IPS DF 6.9 (cell line): ENCODE data around the gene RC3H2.
"Not testable (repeated sequence)": the region's sequence is repeated elsewhere in the genome, so short reads cannot be mapped to it uniquely, and the experiment has no call there.

Experiments used
- DNase-seq: peaks from one replicate; pipeline ENCODE4 v3.0.0-alpha.2; 2013; ENCODE audit warnings: low read depth, low spot score
- H3K27ac ChIP-seq: one replicate; pipeline ENCODE4 v1.5.1; 2013; ENCODE audit warnings: low read length, control low read depth
- H3K27me3 ChIP-seq: 2 replicates; pipeline ENCODE4 v1.6.1; 2013; ENCODE audit warnings: mild to moderate bottlenecking, low read length; ENCODE audit not compliant: control insufficient read depth, insufficient read depth
- H3K36me3 ChIP-seq: 2 replicates; pipeline ENCODE4 v1.6.1; 2013; ENCODE audit warnings: low read length; ENCODE audit not compliant: control insufficient read depth, insufficient read depth
- H3K4me1 ChIP-seq: 2 replicates; pipeline ENCODE4 v1.6.1; 2013; ENCODE audit warnings: low read length; ENCODE audit not compliant: control insufficient read depth, insufficient read depth
- H3K4me3 ChIP-seq: 2 replicates; pipeline ENCODE4 v1.5.1; 2013; ENCODE audit warnings: mild to moderate bottlenecking, low read length
- H3K9me3 ChIP-seq: 2 replicates; pipeline ENCODE4 v1.6.1; 2013; ENCODE audit warnings: low read length, inconsistent platforms; ENCODE audit not compliant: control insufficient read depth, insufficient read depth
- whole genome bisulfite sequencing: extraction: QIAGEN DNeasy Blood & Tissue Kit; methylation state at CpG from one replicate; pipeline ENCODE4 v1.1.7; 2013; ENCODE audit warnings: mixed read lengths, missing lambda C conversion rate; ENCODE audit not compliant: insufficient read length, insufficient coverage; 5-methylcytosine and 5-hydroxymethylcytosine counted together

Gene RC3H2

DNA sequence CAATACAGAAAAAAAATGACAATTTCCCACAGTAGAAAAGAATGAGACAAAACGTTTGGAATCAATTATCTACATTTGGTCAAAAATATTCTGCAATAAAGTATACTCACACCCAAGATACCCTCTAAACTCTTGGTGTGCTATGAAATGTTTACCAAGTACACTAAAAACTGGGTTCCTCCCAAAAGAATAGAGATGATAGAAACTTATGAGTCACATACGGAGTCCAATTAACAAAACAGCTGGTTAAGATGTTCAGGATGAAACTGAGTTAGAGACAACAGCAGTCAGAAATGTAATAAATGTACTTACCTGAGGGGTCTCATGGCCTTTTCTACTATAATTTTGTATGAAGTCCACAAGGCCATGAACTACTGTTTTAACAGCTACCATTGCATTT lies 25.7 kb downstream of the RC3H2 start:
- peaks cover 8% of the 10 kb centered on the region; the same call in 1 of the 2 replicates for H3K36me3 ChIP-seq
- no peaks in the 10 kb centered on the region for H3K9me3 ChIP-seq
- no peak overlapping the region for H3K27ac ChIP-seq
- no peak for DNase-seq
- H3K27me3 ChIP-seq, result no peaks in the 10 kb centered on the region
- H3K4me3 ChIP-seq, result no peak overlapping the region
- H3K4me1 ChIP-seq, result no peaks in the 10 kb centered on the region
- no CpG with 5 or more reads among the region's 2 CpGs for WGBS

DNA sequence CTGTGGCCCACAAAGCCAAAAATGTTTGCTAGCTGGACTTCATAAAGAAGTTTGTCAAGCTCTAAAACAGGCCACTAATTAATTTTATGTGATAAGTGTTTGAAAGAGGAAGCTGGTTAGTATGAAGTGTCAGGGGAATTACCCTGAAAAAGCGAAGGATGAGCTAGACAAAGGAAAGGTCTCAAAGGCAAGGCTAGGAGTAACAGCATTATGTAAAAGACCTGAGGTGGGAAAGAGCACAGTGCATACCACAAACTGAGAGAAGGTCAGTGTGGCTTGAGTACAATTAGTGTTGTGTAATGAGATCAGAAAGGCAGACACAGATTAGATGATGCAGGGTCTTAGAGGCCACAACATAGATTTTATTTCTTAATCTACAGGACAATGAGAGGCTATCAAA lies 29.6 kb downstream of the RC3H2 start:
- Histone ChIP-seq H3K27ac (no peak overlapping the region), H3K36me3 (peaks cover 7% of the 10 kb centered on the region; the same call in 1 of the 2 replicates), H3K9me3 (no peaks in the 10 kb centered on the region), H3K4me3 (no peak overlapping the region), H3K27me3 (no peaks in the 10 kb centered on the region), H3K4me1 (no peaks in the 10 kb centered on the region)
- no peak for DNase-seq
- WGBS, result no CpG with 5 or more reads among the region's 1 CpG

GRCh38 chr9:122867276-122867675 lies 37.9 kb downstream of the RC3H2 start:
- H3K27me3 ChIP-seq, DNase-seq, H3K4me3 ChIP-seq, H3K36me3 ChIP-seq, H3K27ac ChIP-seq, H3K4me1 ChIP-seq, H3K9me3 ChIP-seq: not testable (repeated sequence)
- WGBS, result no CpG with 5 or more reads among the region's 27 CpGs

GRCh38 chr9:122866079-122866478 lies 39.1 kb downstream of the RC3H2 start:
- Histone ChIP-seq H3K27ac (no peak overlapping the region), H3K4me1 (no peaks in the 10 kb centered on the region), H3K27me3 (no peaks in the 10 kb centered on the region), H3K36me3 (no peaks in the 10 kb centered on the region; the same call in 1 of the 2 replicates), H3K9me3 (no peaks in the 10 kb centered on the region), H3K4me3 (no peak overlapping the region)
- no CpG with 5 or more reads among the region's 5 CpGs for WGBS
- no peak for DNase-seq

DNA sequence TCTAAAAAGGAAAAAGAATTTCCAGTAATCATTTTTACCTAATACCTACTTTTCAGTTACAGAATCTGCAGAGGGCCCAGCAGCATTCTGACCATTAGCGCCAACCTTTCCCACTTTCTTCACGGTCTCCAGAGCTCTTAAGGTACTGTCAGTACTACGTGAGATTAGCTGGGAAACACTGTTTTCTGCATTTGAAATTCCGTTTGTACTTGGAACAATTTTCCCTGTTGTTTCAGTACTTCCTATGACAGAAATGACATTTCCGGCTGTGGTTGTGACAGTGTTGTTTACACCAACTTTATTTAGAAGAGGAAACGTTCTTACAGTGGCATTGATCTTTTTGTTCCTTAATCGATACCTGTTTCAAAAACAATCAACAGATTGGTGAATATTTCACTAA lies 39.9 kb downstream of the RC3H2 start:
- Histone ChIP-seq H3K36me3 (no peaks in the 10 kb centered on the region), H3K4me3 (no peak overlapping the region), H3K4me1 (no peaks in the 10 kb centered on the region), H3K27ac (no peak overlapping the region), H3K27me3 (no peaks in the 10 kb centered on the region), H3K9me3 (no peaks in the 10 kb centered on the region)
- no CpG with 5 or more reads among the region's 7 CpGs for WGBS
- no peak for DNase-seq

DNA sequence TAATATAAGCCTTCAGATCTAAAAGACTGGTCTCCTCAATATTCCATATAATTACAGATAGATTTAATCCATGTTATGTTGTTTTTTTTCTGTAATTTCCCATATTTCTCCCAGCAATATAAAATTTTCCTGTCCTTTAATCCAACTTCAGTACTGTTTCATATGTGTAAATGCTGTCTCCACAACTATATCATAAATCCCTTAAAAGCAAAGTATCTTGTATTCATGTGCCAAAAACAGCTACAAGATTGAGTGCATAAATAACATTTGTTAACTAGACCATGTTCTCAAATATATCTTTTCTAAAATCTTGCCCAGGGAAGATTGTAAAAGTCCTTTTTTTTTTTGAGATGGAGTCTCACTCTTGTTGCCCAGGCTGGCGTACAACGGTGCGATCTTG lies 41.8 kb downstream of the RC3H2 start:
- H3K27ac ChIP-seq, result no peak overlapping the region
- no peaks in the 10 kb centered on the region for H3K9me3 ChIP-seq
- WGBS, result no CpG with 5 or more reads among the region's 3 CpGs
- no peaks in the 10 kb centered on the region for H3K27me3 ChIP-seq
- H3K4me3 ChIP-seq, result no peak overlapping the region
- H3K36me3 ChIP-seq, result peaks cover 5% of the 10 kb centered on the region
- no peaks in the 10 kb centered on the region for H3K4me1 ChIP-seq
- DNase-seq, result no peak

- Histone ChIP-seq H3K4me1 (no peaks in the 10 kb centered on the region), H3K27ac (no peak overlapping the region), H3K27me3 (no peaks in the 10 kb centered on the region), H3K36me3 (peaks cover 13% of the 10 kb centered on the region), H3K9me3 (no peaks in the 10 kb centered on the region), H3K4me3 (no peak overlapping the region)
- no CpG with 5 or more reads among the region's 8 CpGs for WGBS
- DNase-seq, result no peak
Observed at GRCh38 chr9:122860319-122861142, 44.6 kb downstream of the RC3H2 start.

GRCh38 chr9:122857815-122858214 lies 47.3 kb downstream of the RC3H2 start:
- H3K9me3 ChIP-seq, result no peaks in the 10 kb centered on the region
- H3K4me3 ChIP-seq, result no peak overlapping the region
- H3K4me1 ChIP-seq, result no peaks in the 10 kb centered on the region
- H3K36me3 ChIP-seq, result peaks cover 24% of the 10 kb centered on the region
- no CpG with 5 or more reads among the region's 3 CpGs for WGBS
- no peak overlapping the region for H3K27ac ChIP-seq
- DNase-seq, result no peak
- no peaks in the 10 kb centered on the region for H3K27me3 ChIP-seq

GRCh38 chr9:122852085-122852786 lies 52.9 kb downstream of the RC3H2 start:
- H3K27me3 ChIP-seq, DNase-seq, H3K4me3 ChIP-seq, H3K9me3 ChIP-seq, H3K27ac ChIP-seq, H3K4me1 ChIP-seq: not testable (repeated sequence)
- no CpG with 5 or more reads among the region's 59 CpGs for WGBS
- H3K36me3 ChIP-seq, result peaks cover 21% of the 10 kb centered on the region; the same call in 1 of the 2 replicates

GRCh38 chr9:122848256-122848943 lies 56.8 kb downstream of the RC3H2 start:
- no peak for DNase-seq
- no peak overlapping the region for H3K4me3 ChIP-seq
- no peak overlapping the region for H3K27ac ChIP-seq
- WGBS, result no CpG with 5 or more reads among the region's 2 CpGs
- no peaks in the 10 kb centered on the region for H3K27me3 ChIP-seq
- peaks cover 7% of the 10 kb centered on the region; the same call in 1 of the 2 replicates for H3K36me3 ChIP-seq
- no peaks in the 10 kb centered on the region for H3K4me1 ChIP-seq
- H3K9me3 ChIP-seq, result no peaks in the 10 kb centered on the region
